AML-193 (cell line): Measurements from ENCODE around the gene MAMLD1.
"Not testable (repeated sequence)": the region's sequence is repeated elsewhere in the genome, so short reads cannot be mapped to it uniquely, and the experiment has no call there.

Source experiments
- DNase-seq, 2 experiments: peaks; one replicate each; lab custom pipeline; 2025; lab: John Stamatoyannopoulos, UW

Gene MAMLD1

DNA sequence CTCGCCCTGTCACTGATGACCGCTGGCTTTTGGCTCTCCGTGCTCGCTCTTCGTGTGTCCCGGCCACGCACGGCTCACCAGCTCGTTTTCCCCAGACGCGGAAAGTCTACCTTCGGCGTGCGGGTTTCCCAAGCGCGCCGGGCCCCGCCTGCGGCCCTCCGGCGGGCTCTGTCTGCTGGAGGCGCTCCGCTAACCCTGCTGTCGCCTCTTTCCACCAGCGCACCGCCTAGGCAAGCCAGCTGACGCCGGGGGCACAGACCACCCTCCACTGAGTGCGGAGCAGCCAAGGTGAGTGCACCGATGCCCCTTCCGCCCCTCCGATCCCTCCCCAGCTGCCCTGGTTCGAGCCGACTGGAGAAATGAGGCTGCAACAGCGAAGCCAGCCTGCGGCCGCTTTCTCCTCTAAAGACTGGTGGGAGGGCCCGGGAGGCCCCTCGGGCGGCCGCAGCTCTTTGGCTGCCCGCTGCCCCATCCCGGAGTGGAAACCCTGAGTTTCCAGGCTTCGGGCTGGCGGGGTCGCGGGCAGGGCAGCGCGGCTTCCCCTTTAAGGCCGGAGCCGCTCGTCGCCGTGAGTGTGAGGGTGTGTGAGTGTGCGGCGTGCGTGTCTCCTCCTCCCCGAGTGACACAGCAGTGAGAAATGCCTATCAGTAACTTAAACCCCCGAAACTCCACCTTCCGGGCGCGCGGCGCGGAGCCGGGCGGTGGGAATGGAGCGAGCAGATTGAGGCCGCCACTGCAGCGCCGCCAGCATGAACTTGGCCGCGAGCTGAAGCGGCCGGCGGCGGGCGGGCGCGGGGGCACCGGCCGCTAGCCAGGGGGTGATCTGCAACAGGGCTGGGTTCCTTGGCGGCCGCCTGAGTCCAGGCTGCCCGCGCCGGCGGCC is at the start of gene MAMLD1:
MAMLD1 (plus strand) TSS at position 719 of the 883 bp plus-strand sequence. CDS start 82,200 bp downstream, outside the sequence.
- DNase-seq, result no peak

DNA sequence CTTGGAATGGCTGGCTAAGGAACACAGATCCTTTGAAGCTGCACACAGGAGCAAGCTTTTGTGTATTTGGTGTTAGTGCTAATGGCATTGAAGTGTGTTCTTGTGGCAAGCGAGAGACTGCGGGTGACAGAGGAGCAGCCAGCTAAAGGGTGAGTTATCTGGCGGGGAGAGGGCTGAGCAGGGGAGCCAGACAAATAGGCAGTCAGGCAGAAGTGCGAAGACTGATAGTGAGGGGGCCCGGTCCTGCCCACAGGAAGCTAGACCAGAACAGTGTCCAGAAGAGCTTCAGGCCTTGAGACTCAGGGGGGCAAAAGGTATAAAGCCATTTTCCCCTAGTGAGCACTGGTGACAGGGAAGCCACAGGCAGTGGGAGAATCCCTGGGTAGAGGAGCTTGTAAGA is 49.6 kb upstream of the MAMLD1 start:
- DNase-seq, result no peak

- no peak for DNase-seq
These were observed 48.9 kb upstream of the MAMLD1 start for GRCh38 chrX:150314186-150314585.

GRCh38 chrX:150316564-150316963 is 46.6 kb upstream of the MAMLD1 start:
- no peak for DNase-seq

- no peak for DNase-seq
These were observed 40.1 kb upstream of the MAMLD1 start for GRCh38 chrX:150323020-150323419.

DNA sequence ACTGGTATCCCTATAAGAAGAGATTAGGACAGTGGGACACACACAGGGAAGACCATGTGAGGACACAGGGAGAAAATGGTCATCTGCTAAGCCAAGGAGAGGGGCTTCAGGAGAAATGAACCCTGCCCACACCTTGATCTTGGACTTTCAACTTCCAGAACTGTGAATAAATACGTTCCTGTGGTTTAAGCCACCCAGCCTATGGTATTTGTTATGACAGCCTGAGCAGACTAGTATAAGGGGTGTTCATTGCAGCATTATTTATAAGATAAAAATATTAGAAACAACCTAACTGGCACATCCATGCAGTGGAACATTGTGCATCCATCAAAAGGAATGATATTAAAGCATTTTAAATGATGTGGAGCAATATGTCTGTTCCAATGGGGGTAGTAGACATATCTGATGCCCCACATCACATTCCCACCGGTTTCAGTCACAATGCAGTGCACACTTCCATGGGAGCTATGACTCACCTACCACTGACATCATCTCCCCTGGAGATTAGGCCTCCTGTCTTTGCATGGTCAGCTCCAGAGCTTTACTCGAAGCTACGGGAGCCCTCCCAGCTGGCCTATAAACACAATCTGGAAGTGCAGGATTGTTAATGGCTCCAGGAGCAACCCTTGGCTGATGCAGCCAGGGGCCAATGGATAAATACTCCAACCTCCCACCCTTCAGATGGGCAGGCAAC is 38.9 kb upstream of the MAMLD1 start:
- DNase-seq, result no peak

DNA sequence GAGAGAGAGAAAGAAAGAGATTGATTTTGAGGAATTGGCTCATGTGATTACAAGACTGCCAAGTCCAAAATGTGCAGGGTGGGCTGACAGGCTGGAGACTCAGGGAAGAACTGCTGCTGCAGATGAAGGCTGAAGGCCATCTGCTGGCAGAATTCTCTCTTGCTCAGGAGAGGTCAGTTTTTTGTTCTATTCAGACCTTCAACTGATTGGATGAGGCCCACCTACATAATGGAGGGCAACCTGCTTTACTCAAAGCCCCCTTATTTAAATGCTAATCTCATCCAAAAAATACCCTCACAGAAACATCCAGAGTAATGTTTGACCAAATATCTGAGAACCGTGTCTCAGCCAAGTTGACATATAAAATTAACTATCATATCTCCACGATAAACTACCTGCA is 38.2 kb upstream of the MAMLD1 start:
- no peak for DNase-seq

- no peak for DNase-seq
These were observed 36.4 kb upstream of the MAMLD1 start for GRCh38 chrX:150326541-150327247.

- no peak for DNase-seq
These were observed 33.8 kb upstream of the MAMLD1 start for GRCh38 chrX:150329282-150329681.

DNA sequence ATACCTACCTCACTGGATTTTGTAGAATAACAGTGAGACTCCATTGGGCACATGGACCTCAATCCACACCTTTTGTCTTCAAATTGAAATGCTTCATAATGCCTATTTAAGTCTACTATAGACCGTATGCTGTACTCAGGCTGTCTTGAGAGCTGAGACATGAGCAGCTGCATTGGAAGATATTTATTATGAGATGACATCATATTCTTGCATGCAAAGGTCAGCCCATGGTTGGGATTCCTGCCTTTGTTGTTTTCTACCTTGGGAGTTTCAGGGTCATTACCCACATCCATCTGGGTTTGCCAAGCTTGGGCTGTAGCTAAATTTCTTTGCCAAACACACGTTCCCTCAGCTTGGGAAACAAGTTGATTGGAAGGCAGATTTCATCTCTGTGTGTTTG is 33.2 kb upstream of the MAMLD1 start:
- no peak for DNase-seq

- DNase-seq, result no peak
These were observed 31.1 kb upstream of the MAMLD1 start for GRCh38 chrX:150332023-150332422.

GRCh38 chrX:150334100-150334499 is 29.0 kb upstream of the MAMLD1 start:
- no peak for DNase-seq

- DNase-seq, result no peak
These were observed 28.1 kb upstream of the MAMLD1 start for GRCh38 chrX:150334981-150335380.

DNA sequence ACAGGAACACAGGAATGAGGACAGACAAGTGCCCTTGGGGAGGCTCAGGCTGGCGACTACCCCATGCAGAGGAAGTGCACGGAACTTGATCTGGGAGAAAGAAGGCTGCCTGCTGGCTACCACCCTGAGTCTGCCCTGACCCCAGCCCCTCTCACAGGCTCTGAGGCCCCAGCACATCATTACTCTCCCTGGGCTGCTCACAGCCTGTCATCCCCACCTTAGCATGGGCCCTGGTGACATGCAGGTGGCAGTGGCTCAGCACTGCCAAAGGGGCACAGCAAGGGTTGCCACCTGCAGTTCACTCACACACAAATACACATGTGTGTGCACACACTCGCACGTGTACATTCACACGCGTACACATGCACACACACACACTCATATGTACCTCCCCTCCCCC is 26.1 kb upstream of the MAMLD1 start:
- DNase-seq, result no peak

DNA sequence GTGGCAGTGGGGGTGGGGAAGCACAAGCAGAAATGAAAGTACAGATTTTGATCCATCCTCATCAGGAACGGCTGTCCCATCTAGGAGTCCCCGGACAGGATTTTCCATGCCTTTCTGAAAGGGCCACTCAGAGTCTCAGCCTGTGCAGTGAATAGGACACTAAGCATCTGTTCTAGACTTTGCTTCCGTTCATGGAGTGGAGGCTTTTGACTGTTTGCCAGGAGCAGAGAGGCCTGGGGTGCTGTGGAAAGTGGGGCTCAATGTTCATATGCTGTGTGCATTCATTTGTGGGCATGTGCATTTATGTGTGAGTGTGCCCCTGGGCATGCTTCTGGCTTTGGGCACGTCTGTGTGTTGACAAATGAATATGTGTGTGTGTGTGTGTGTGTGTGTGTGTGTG is 25.6 kb upstream of the MAMLD1 start:
- DNase-seq, result no peak

- DNase-seq, result no peak
These were observed 24.5 kb upstream of the MAMLD1 start for GRCh38 chrX:150338615-150339014.

DNA sequence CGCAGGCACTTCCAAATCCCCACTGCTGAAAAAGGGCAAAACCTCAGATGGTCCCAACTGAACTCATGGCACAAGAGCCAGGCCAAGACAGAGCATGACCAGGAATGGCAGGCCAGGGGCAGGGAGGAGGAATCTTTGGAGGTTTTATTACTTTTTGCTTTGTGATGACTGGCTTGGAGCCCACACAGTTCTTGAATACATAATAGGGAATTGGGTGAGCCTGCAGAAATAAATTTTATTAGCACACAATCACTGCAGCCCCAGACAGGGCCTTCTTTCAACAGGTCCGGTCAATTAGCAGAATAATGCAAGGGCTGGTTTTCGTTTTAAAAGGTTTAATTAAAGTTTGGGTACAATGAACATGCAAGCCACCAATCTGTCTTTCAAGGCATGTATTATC is 23.4 kb upstream of the MAMLD1 start:
- no peak for DNase-seq

DNA sequence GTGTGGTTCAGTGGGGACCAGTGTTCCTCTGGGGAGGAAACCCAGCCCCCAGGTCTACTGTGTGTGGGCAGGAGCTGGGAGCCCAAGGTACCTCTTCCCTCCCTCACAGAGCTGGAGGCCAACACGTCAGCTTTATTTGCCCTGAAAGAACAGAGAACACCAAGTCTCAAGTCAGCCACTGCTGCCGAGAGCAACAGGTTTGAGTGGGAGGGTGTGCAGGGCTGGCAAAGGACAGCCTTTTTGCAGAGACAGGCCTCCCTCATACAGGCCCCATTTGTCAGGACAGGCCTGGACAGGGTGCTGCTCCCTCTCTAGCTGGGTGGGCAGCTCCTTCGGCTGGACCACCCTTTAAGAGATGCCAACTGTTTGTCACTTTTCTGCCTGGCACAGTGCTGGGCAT is 22.8 kb upstream of the MAMLD1 start:
- not testable (repeated sequence) for DNase-seq

DNA sequence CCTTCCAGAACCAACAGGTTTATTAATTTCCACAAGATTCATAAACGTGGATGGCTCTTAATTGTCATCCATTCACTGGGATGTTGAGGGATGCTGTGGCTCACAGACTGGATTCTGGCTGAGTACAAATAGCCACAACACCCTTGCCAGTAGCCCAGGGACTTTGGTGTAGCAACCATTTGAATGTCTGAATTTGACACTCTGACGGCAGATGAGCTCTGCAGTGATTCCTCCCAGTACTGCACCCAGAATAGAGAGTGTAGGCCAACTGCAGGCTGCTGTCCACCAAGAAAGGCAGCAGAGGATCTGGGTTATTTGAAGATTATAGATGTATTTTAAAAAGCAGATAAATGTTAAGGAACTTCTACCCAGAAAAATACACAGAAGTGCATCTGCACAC is 15.6 kb upstream of the MAMLD1 start:
- DNase-seq, result no peak

GRCh38 chrX:150348365-150348764 is 14.8 kb upstream of the MAMLD1 start:
- DNase-seq, result no peak

- DNase-seq, result no peak
These were observed 11.0 kb upstream of the MAMLD1 start for GRCh38 chrX:150352114-150352513.

DNA sequence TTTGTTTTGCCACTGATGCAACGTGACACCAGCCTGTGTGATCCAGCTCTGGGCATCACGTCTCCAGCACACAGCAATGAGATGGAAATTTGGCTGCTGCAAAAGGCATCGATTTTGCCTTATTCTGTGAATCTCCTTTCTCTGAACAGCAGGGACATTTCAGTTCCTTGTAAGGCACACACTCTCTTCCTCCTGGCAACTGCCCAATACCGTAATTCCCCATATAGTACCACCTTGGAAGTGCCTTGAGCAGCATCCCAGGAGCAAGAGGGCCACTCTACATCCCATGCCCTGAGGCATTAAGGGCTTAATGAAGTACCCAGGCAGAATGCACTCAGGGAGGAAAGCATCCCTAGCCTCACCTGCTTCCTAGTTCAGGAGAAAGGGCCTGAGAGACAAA is 10.5 kb upstream of the MAMLD1 start:
- DNase-seq, result no peak

DNA sequence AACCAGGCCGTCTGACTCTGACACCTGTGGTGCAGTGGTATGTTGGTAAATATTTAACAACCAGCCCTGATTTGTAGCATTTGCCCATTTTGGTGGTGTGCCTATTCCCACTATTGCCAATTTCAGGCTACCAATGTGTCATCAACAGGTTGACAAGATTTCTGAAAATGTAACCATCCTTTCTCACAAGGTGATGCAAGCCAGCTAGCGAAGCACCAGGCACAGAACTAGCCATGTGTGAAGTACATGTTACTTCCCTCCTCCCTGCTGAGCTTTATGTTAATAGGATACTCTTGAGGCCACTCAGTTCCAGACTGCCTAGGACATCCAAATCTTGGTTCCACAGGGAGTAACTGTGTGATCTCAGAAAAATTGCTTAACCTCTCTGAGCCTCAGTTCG is 7.2 kb upstream of the MAMLD1 start:
- no peak for DNase-seq
